IMR-90 (cell line): Measurements from ENCODE around the gene RPL23. TPM values are rescaled to one million over a fixed set of nuclear protein-coding genes. Genes with fewer than 3 reads are reported as not detected.

ENCODE experiments used
- ATAC-seq: fragments of 200-7000 bp; cut with Tn5 transposase; 2 replicates; pipeline ENCODE4 v1.9.1; 2020; ENCODE audit warnings: low read depth, mild to moderate bottlenecking, moderate library complexity
- Bru-seq: library from RNA; stranded (reverse); fragments of 400-500 nt; gene quantifications from one replicate; lab custom pipeline; 2021; lab: Mats Ljungman, UMichigan
- BruChase-seq, 2 experiments: library from RNA; stranded (reverse); fragments of 400-500 nt; gene quantifications; one replicate each; lab custom pipeline; 2021; lab: Mats Ljungman, UMichigan
- BruUV-seq: library from RNA; stranded (reverse); fragments of 400-500 nt; replicated peaks from 2 replicates; lab custom pipeline; 2021; lab: Mats Ljungman, UMichigan
- CTCF ChIA-PET: fragments of 300-600 bp; formaldehyde crosslinking; extraction: SDS; loops from one replicate; lab custom pipeline; 2021; ENCODE audit warnings: antibody characterized with exemption; lab: Yijun Ruan, JAX
- POLR2A ChIA-PET: fragments of 300-600 bp; sonication (Branson Sonifier 250); formaldehyde crosslinking; loops from one replicate; lab custom pipeline; 2022; ENCODE audit warnings: antibody characterized with exemption; ENCODE audit not compliant: unreplicated experiment; lab: Charles Lee
- DNase-seq: peaks from one replicate; pipeline ENCODE4 v3.0.0; 2013
- H2AFZ ChIP-seq: replicated peaks from 2 replicates; pipeline ENCODE3; 2013; ENCODE audit warnings: low read length, mild to moderate bottlenecking; ENCODE audit not compliant: poor library complexity
- H2AK5ac ChIP-seq: 2 replicates; pipeline ENCODE4 v1.6.1; 2013; ENCODE audit warnings: low read depth, low read length, inconsistent platforms
- H2AK9ac ChIP-seq: replicated peaks from 2 replicates; pipeline ENCODE3; 2013; ENCODE audit warnings: mild to moderate bottlenecking, low read depth, low read length, moderate library complexity; ENCODE audit not compliant: poor library complexity
- H2BK120ac ChIP-seq: 2 replicates; pipeline ENCODE4 v1.6.1; 2013; ENCODE audit warnings: low read depth, low read length, inconsistent platforms
- H2BK15ac ChIP-seq: 3 replicates; pipeline ENCODE4 v1.6.1; 2013; ENCODE audit warnings: low read depth, low read length, inconsistent platforms
- H2BK20ac ChIP-seq: 2 replicates; pipeline ENCODE4 v1.6.1; 2013; ENCODE audit warnings: low read depth, mild to moderate bottlenecking, inconsistent platforms, low read length, moderate library complexity
- H2BK5ac ChIP-seq: 2 replicates; pipeline ENCODE4 v1.6.1; 2013; ENCODE audit warnings: mild to moderate bottlenecking, low read depth, low read length, inconsistent platforms; ENCODE audit not compliant: poor library complexity, severe bottlenecking
- H3K14ac ChIP-seq: replicated peaks from 2 replicates; pipeline ENCODE4 v1.6.1; 2013; ENCODE audit warnings: low read depth, low read length, inconsistent platforms
- H3K18ac ChIP-seq: 2 replicates; pipeline ENCODE4 v1.6.1; 2013; ENCODE audit warnings: low read depth, low read length, control low read depth
- H3K23ac ChIP-seq: 2 replicates; pipeline ENCODE4 v1.6.1; 2013; ENCODE audit warnings: low read depth, low read length, inconsistent platforms
- H3K27ac ChIP-seq: 2 replicates; pipeline ENCODE4 v1.5.1; 2013; ENCODE audit warnings: mild to moderate bottlenecking, control low read depth, low read length; ENCODE audit not compliant: insufficient read depth
- H3K27me3 ChIP-seq: 2 replicates; pipeline ENCODE4 v1.6.1; 2013; ENCODE audit warnings: low read length; ENCODE audit not compliant: control insufficient read depth, insufficient read depth
- H3K36me3 ChIP-seq: 2 replicates; pipeline ENCODE4 v1.6.1; 2013; ENCODE audit warnings: low read length, mixed read lengths; ENCODE audit not compliant: control insufficient read depth, insufficient read depth
- H3K4ac ChIP-seq: 2 replicates; pipeline ENCODE4 v1.6.1; 2013; ENCODE audit warnings: low read depth, low read length, inconsistent platforms
- H3K4me1 ChIP-seq: 2 replicates; pipeline ENCODE4 v1.6.1; 2013; ENCODE audit warnings: low read length, mixed read lengths; ENCODE audit not compliant: control insufficient read depth, insufficient read depth
- H3K4me2 ChIP-seq: 2 replicates; pipeline ENCODE4 v1.6.1; 2013; ENCODE audit warnings: low read depth, mild to moderate bottlenecking, control low read depth, low read length, moderate library complexity
- H3K4me3 ChIP-seq: 2 replicates; pipeline ENCODE4 v1.5.1; 2013; ENCODE audit warnings: low read depth, mild to moderate bottlenecking, control low read depth, low read length, moderate library complexity; ENCODE audit not compliant: insufficient read depth
- H3K56ac ChIP-seq: 2 replicates; pipeline ENCODE4 v1.6.1; 2013; ENCODE audit warnings: low read length, inconsistent platforms; ENCODE audit not compliant: insufficient read depth; ENCODE audit errors: extremely low read depth
- H3K79me1 ChIP-seq, 2 experiments: 2 replicates each; pipeline ENCODE4 v1.6.1; 2013; ENCODE audit warnings: low read length in 2 of 2, inconsistent platforms in 1 of 2, low read depth in 1 of 2
- H3K9ac ChIP-seq: 2 replicates; pipeline ENCODE4 v1.6.1; 2013; ENCODE audit warnings: low read depth, low read length, control low read depth
- H3K9me1 ChIP-seq: 2 replicates; pipeline ENCODE4 v1.6.1; 2013; ENCODE audit warnings: low read length, inconsistent platforms; ENCODE audit not compliant: insufficient read depth
- H3K9me3 ChIP-seq: 2 replicates; pipeline ENCODE4 v1.6.1; 2013; ENCODE audit warnings: low read length; ENCODE audit not compliant: control insufficient read depth, insufficient read depth
- H4K20me1 ChIP-seq: 2 replicates; pipeline ENCODE4 v1.6.1; 2013; ENCODE audit warnings: low read length, inconsistent platforms; ENCODE audit not compliant: insufficient read depth
- H4K5ac ChIP-seq: 2 replicates; pipeline ENCODE4 v1.6.1; 2013; ENCODE audit warnings: mild to moderate bottlenecking, low read depth, low read length, control low read depth
- H4K8ac ChIP-seq, 2 experiments: 2 replicates each; pipeline ENCODE4 v1.6.1; 2013; ENCODE audit warnings: low read depth in 2 of 2, low read length in 2 of 2, control low read depth in 1 of 2, inconsistent platforms in 1 of 2
- H4K91ac ChIP-seq: 2 replicates; pipeline ENCODE4 v1.6.1; 2013; ENCODE audit warnings: low read depth, low read length, inconsistent platforms; ENCODE audit not compliant: insufficient read depth
- BHLHE40 ChIP-seq: fragments of 150-350 bp; IDR thresholded peaks from 2 replicates; pipeline ENCODE4 v1.6.1; 2016; ENCODE audit warnings: mild to moderate bottlenecking, low read depth, low read length
- CEBPB ChIP-seq: IDR thresholded peaks from 2 replicates; pipeline ENCODE4 v1.6.1; 2012; ENCODE audit warnings: low read depth, low read length, improper control_type of control experiment
- CHD1 ChIP-seq: IDR thresholded peaks from 2 replicates; pipeline ENCODE4 v1.6.1; 2012; ENCODE audit warnings: low read depth, low read length, improper control_type of control experiment
- CTCF ChIP-seq: conservative IDR thresholded peaks from 2 replicates; pipeline ENCODE4 v1.5.1; 2012; ENCODE audit warnings: mild to moderate bottlenecking, low read depth, low read length, improper control_type of control experiment
- ELK1 ChIP-seq: fragments of 150-350 bp; IDR thresholded peaks from 2 replicates; pipeline ENCODE4 v1.6.1; 2016; ENCODE audit warnings: low read depth, mild to moderate bottlenecking, low read length, moderate library complexity, borderline replicate concordance
- FOS ChIP-seq: fragments of 150-350 bp; IDR thresholded peaks from 2 replicates; pipeline ENCODE4 v1.6.1; 2016; ENCODE audit warnings: low read depth, low read length
- MXI1 ChIP-seq: IDR thresholded peaks from 2 replicates; pipeline ENCODE4 v1.6.1; 2012; ENCODE audit warnings: low read depth, mild to moderate bottlenecking, low read length, moderate library complexity, borderline replicate concordance
- NFE2L2 ChIP-seq: fragments of 150-350 bp; IDR thresholded peaks from 2 replicates; pipeline ENCODE4 v1.6.1; 2016; ENCODE audit warnings: low read depth, mild to moderate bottlenecking, low read length
- POLR2A ChIP-seq: IDR thresholded peaks from 2 replicates; pipeline ENCODE4 v1.6.1; 2012; ENCODE audit warnings: mild to moderate bottlenecking, low read depth, low read length
- RAD21 ChIP-seq: IDR thresholded peaks from 2 replicates; pipeline ENCODE4 v1.6.1; 2012; ENCODE audit warnings: low read length, improper control_type of control experiment
- RCOR1 ChIP-seq: IDR thresholded peaks from 2 replicates; pipeline ENCODE4 v1.6.1; 2012; ENCODE audit warnings: mild to moderate bottlenecking, low read length, improper control_type of control experiment; ENCODE audit not compliant: insufficient replicate concordance
- SMC3 ChIP-seq: fragments of 150-350 bp; IDR thresholded peaks from 2 replicates; pipeline ENCODE4 v1.6.1; 2016; ENCODE audit warnings: low read depth, mild to moderate bottlenecking, antibody characterized with exemption, low read length, moderate library complexity
- WGBS, 2 experiments: methylation state at CpG; one replicate each; pipeline versions ENCODE4 v1.1.5 to v1.1.7; 2013; ENCODE audit warnings: missing lambda C conversion rate in 2 of 2; ENCODE audit not compliant: insufficient read length in 1 of 2; ENCODE audit errors: extremely low coverage in 2 of 2; 5-methylcytosine and 5-hydroxymethylcytosine counted together
- dilution Hi-C: fragments of 300-500 bp; cut with HindIII; formaldehyde crosslinking; loops from one replicate; pipeline ENCODE4 v1.14.3; 2018; ENCODE audit warnings: low sequenced_read_pairs; ENCODE audit not compliant: unreplicated experiment
- in situ Hi-C: fragments of 300-500 bp; cut with MboI; formaldehyde crosslinking; loops from 3 replicates; pipeline ENCODE4 v1.14.3; 2019; ENCODE audit warnings: low sequenced_read_pairs, inconsistent platforms, mixed read lengths
- intact Hi-C: fragments of 100-400 bp; cut with micrococcal nuclease; formaldehyde crosslinking; loops from 2 replicates; pipeline ENCODE4 v1.10.0; 2022
- long read RNA-seq: library from polyadenylated mRNA; unstranded; transcript quantifications from one replicate; pipeline ENCODE4 v2.0.0, GENCODE V29; 2021; ENCODE audit not compliant: unreplicated experiment
- polyA plus RNA-seq, 3 experiments: library from polyadenylated mRNA; depleted of rRNA; stranded (reverse); fragments of >200 nt; gene quantifications; 2 replicates each; pipeline ENCODE4 v1.2.3, GENCODE V29; 2012; ENCODE audit warnings: low replicate concordance in 1 of 3
- total RNA-seq: library from RNA; depleted of rRNA; stranded (reverse); fragments of >200 nt; gene quantifications from 2 replicates; pipeline ENCODE4 v1.2.3, GENCODE V29; 2012; rRNA removed

Gene RPL23
- total RNA-seq: 1,170 and 2,401 TPM in 2 replicates
- 1,882 and 2,308 TPM in 2 replicates for polyA plus RNA-seq (2012; rRNA removed)
- 437 and 806 TPM in 2 replicates for polyA plus RNA-seq (2012; cell fraction: cytosol; rRNA removed)
- 76.8 and 944 TPM in 2 replicates for polyA plus RNA-seq (2012; cell fraction: nucleus; rRNA removed; ENCODE audit: low replicate concordance)
- percentile 100 among the genes with signal in this experiment for Bru-seq, nascent RNA
- BruChase-seq, experiment 1, labeled RNA remaining after a 6-hour chase: percentile 99 among the genes with signal in this experiment
- percentile 99 among the genes with signal in this experiment for BruChase-seq, experiment 2, labeled RNA remaining after a 2-hour chase
- long read RNA-seq, transcript RPL23-206 (5 exons, 2,821 nt): major isoform, 111 of 281 reads
- long read RNA-seq, transcript RPL23-210 (2 exons, 429 nt): minor isoform, 43 of 281 reads
- long read RNA-seq, partial matches to known transcripts: 126 of 281 reads
- long read RNA-seq, other reads (novel, unspliced or antisense): 0 of 281 reads

- Histone ChIP-seq H3K4me2 (peak within 1 kb of the TSS; percentile 97), H3K27ac (peak within 1 kb of the TSS; percentile 86), H2BK15ac (peak within 1 kb of the TSS; percentile 16; the same call in 1 of the 3 replicates), H3K36me3 (peaks cover 32% of the 10 kb centered on the region), H2AFZ (peak within 1 kb of the TSS; percentile 74), H3K14ac (peak within 1 kb of the TSS; percentile 95), H2BK120ac (peak within 1 kb of the TSS; percentile 27), H3K9me3 (no peaks in the 10 kb centered on the region), H2BK5ac (peak within 1 kb of the TSS; percentile 96), H3K4ac (peak within 1 kb of the TSS; percentile 89), H3K4me1 (peaks cover 3% of the 10 kb centered on the region; the same call in 1 of the 2 replicates), H3K4me3 (peak within 1 kb of the TSS; percentile 76), H3K27me3 (no peaks in the 10 kb centered on the region), H3K56ac (peak within 1 kb of the TSS; percentile 89), H4K5ac (peak within 1 kb of the TSS; percentile 96), H3K9ac (peak within 1 kb of the TSS; percentile 95), H2AK9ac (peak within 1 kb of the TSS; percentile 95), H4K20me1 (peaks cover 45% of the 10 kb centered on the region), H2AK5ac (peak within 1 kb of the TSS; percentile 90), H3K9me1 (0 out of 2 replicates have a peak, but pooled peaks cover 7% of the 10 kb centered on the region), H2BK20ac (no peak within 1 kb of the TSS), H3K79me1 (peaks cover 13 to 46% of the 10 kb centered on the region in 2 experiments), H4K8ac (peak within 1 kb of the TSS; percentile 89 to 96), H3K18ac (peak within 1 kb of the TSS; percentile 84), H4K91ac (peak within 1 kb of the TSS; percentile 95), H3K23ac (peak within 1 kb of the TSS; percentile 96)
- BruUV-seq: TSS peak; percentile 67
- in situ Hi-C loops (no loop called here), intact Hi-C loops (no loop called here), dilution Hi-C loops (no loop called here)
- peak; percentile 90 for ATAC-seq
- POLR2A ChIA-PET: interaction anchor here (0.5 to 1.7 kb wide), 4 partner anchors 9 to 16 kb away, joined by 3 to 8 read pairs (median 5); partner anchors contain the start of gene LASP1
- CTCF ChIA-PET: interaction anchor here (1.2 kb wide), 1 partner anchor 16 kb away, joined by 5 read pairs; no protein-coding TSS in a partner anchor
- WGBS, 2 experiments: 1% methylated on average over 19 of the region's 48 CpGs; no CpG with 5 or more reads in 1 of the 2 experiments
- DNase-seq: peak; percentile 97
- TF ChIP-seq NFE2L2: no peak
- TF ChIP-seq RAD21: no peak; the same call in 1 of the 2 replicates
- TF ChIP-seq CEBPB: peak; percentile 99
- TF ChIP-seq ELK1: no peak
- TF ChIP-seq POLR2A: peak; percentile 98
- TF ChIP-seq MXI1: peak; percentile 94
- peak; percentile 71 for TF ChIP-seq BHLHE40
- TF ChIP-seq CTCF: no peak
- no peak for TF ChIP-seq CHD1
- no peak for TF ChIP-seq SMC3
- no peak for TF ChIP-seq RCOR1
- TF ChIP-seq FOS: no peak
Observed at GRCh38 chr17:38853292-38854219, at the start of gene RPL23. TSS of gene RPL23 (minus strand) at chr17:38853721. CDS start at chr17:38853710, 11 bp downstream.
